Testis (tissue), 2 donors: ENCODE results near the gene CRIP1.

Experiments
- CTCF ChIP-seq, 3 experiments: fragments of 450-650 bp in 2 of 3; fragments of 200-600 bp in 1 of 3; sonication (generic) in 1 of 3; IDR thresholded peaks; one replicate each; pipeline ENCODE4 v1.5.1; 2016 to 2019; ENCODE audit warnings: antibody characterized with exemption in 3 of 3, mild to moderate bottlenecking in 2 of 3, moderate library complexity in 1 of 3
- POLR2A ChIP-seq: fragments of 450-650 bp; IDR thresholded peaks from one replicate; pipeline ENCODE4 v1.6.1; 2017; ENCODE audit warnings: antibody characterized with exemption, mild to moderate bottlenecking, moderate library complexity

- TF ChIP-seq CTCF (IDR thresholded peaks at IDR 0.05) (no peak), POLR2A (no peak)
Observed at GRCh38 chr14:105446971-105447370, 39.7 kb upstream of the CRIP1 start.
